Gastroesophageal sphincter (tissue), 4 donors: ENCODE data around the gene ADH1B. TPM values are rescaled to one million over a fixed set of nuclear protein-coding genes. Genes with fewer than 3 reads are reported as not detected.

ENCODE experiments used
- ATAC-seq: fragments of 150-250 bp; one replicate; pipeline ENCODE4 v1.9.1; 2016; ENCODE audit warnings: mild to moderate bottlenecking, moderate library complexity
- H3K27ac ChIP-seq, 4 donors: fragments of 200-600 bp; sonication (generic) in 3 of 4; 1 replicate in 3 of 4; 2 replicates in 1 of 4; pipeline ENCODE4 v1.5.1; 2016 to 2019
- H3K27me3 ChIP-seq: fragments of 200-600 bp; sonication (generic); one replicate; pipeline ENCODE4 v1.5.1; 2019
- H3K36me3 ChIP-seq, 2 donors: fragments of 200-600 bp; sonication (generic); one replicate each; pipeline ENCODE4 v1.5.1; 2019; ENCODE audit warnings: control low read depth in 1 of 2
- H3K4me1 ChIP-seq, 3 donors: fragments of 200-600 bp; sonication (generic); 1 replicate in 2 of 3; 2 replicates in 1 of 3; pipeline ENCODE4 v1.5.1; 2016 to 2019; ENCODE audit warnings: control low read depth in 2 of 3
- H3K4me3 ChIP-seq, 2 donors: fragments of 200-600 bp; sonication (generic); one replicate each; pipeline ENCODE4 v1.5.1; 2019; ENCODE audit warnings: mild to moderate bottlenecking in 1 of 2, moderate library complexity in 1 of 2
- H3K9me3 ChIP-seq, 3 donors: fragments of 200-600 bp; sonication (generic); one replicate each; pipeline ENCODE4 v1.5.1; 2017 to 2019; ENCODE audit warnings: control low read depth in 2 of 3
- CTCF ChIP-seq, 4 experiments: fragments of 200-600 bp in 2 of 4; fragments of 450-650 bp in 2 of 4; sonication (generic) in 1 of 4; IDR thresholded peaks; one replicate each; pipeline ENCODE4 v1.5.1; 2017 to 2019; ENCODE audit warnings: antibody characterized with exemption in 4 of 4, mild to moderate bottlenecking in 2 of 4, moderate library complexity in 2 of 4
- EP300 ChIP-seq: sonication (generic); formaldehyde crosslinking; IDR thresholded peaks from one replicate; pipeline ENCODE4 v1.6.1; 2017; ENCODE audit warnings: antibody characterized with exemption, mild to moderate bottlenecking
- POLR2A ChIP-seq, 2 donors: fragments of 450-650 bp; IDR thresholded peaks; one replicate each; pipeline ENCODE4 v1.6.1; 2017; ENCODE audit warnings: antibody characterized with exemption in 2 of 2, mild to moderate bottlenecking in 2 of 2, moderate library complexity in 1 of 2
- POLR2AphosphoS5 ChIP-seq: sonication (generic); formaldehyde crosslinking; IDR thresholded peaks from one replicate; pipeline ENCODE4 v1.6.1; 2017; ENCODE audit warnings: antibody characterized with exemption
- WGBS, 2 donors: methylation state at CpG; one replicate each; pipeline ENCODE4 v1.1.5; 2018; ENCODE audit warnings: low coverage in 1 of 2; 5-methylcytosine and 5-hydroxymethylcytosine counted together
- total RNA-seq, 4 donors: library from RNA; depleted of rRNA; stranded (reverse); fragments of >200 nt; gene quantifications; one replicate each; pipeline ENCODE4 v1.1.0, GENCODE V29; 2016

ADH1B gene
- total RNA-seq, 4 donors from 2014 or later: 224 to 714 (median 463) TPM

GRCh38 chr4:99281261-99281660, 39.9 kb downstream of the ADH1B start:
- ATAC-seq: no peak
- Histone ChIP-seq H3K9me3 (no peaks in the 10 kb centered on the region), H3K36me3 (no peaks in the 10 kb centered on the region), H3K4me1 (peaks cover 0 to 6% (median 0%) of the 10 kb centered on the region in 3 donors), H3K4me3 (no peak overlapping the region), H3K27ac (no peak overlapping the region), H3K27me3 (no peaks in the 10 kb centered on the region)
- no peak for TF ChIP-seq EP300
- no peak for TF ChIP-seq CTCF (IDR thresholded peaks at IDR 0.05)
- no peak for TF ChIP-seq POLR2A (IDR thresholded peaks at IDR 0.05)
- TF ChIP-seq POLR2AphosphoS5: no peak
- whole genome bisulfite sequencing, 2 donors: 85 to 88% methylated on average over 5 of the region's 5 CpGs

- TF ChIP-seq CTCF (IDR thresholded peaks at IDR 0.05) (no peak), POLR2A (IDR thresholded peaks at IDR 0.05) (no peak), EP300 (no peak), POLR2AphosphoS5 (no peak)
- no peaks in the 10 kb centered on the region for H3K36me3 ChIP-seq
- no peaks in the 10 kb centered on the region for H3K27me3 ChIP-seq
- WGBS, 2 donors: 63 to 66% methylated on average over 2 of the region's 2 CpGs
- no peaks in the 10 kb centered on the region for H3K9me3 ChIP-seq
- no peak for ATAC-seq
- H3K4me1 ChIP-seq: no peaks in the 10 kb centered on the region
- H3K4me3 ChIP-seq: no peak overlapping the region
- no peak overlapping the region for H3K27ac ChIP-seq
These were observed 44.8 kb downstream of the ADH1B start for GRCh38 chr4:99276417-99276816.

GRCh38 chr4:99275885-99276284, 45.3 kb downstream of the ADH1B start:
- no peak overlapping the region for H3K4me3 ChIP-seq
- no peaks in the 10 kb centered on the region for H3K9me3 ChIP-seq
- no peaks in the 10 kb centered on the region for H3K27me3 ChIP-seq
- ATAC-seq: no peak
- TF ChIP-seq POLR2A (IDR thresholded peaks at IDR 0.05): no peak
- TF ChIP-seq CTCF (IDR thresholded peaks at IDR 0.05): no peak
- TF ChIP-seq EP300: no peak
- no peak for TF ChIP-seq POLR2AphosphoS5
- no peak overlapping the region for H3K27ac ChIP-seq
- H3K4me1 ChIP-seq: no peaks in the 10 kb centered on the region
- WGBS, 2 donors: 69 to 73% methylated on average over 3 of the region's 3 CpGs
- no peaks in the 10 kb centered on the region for H3K36me3 ChIP-seq

DNA sequence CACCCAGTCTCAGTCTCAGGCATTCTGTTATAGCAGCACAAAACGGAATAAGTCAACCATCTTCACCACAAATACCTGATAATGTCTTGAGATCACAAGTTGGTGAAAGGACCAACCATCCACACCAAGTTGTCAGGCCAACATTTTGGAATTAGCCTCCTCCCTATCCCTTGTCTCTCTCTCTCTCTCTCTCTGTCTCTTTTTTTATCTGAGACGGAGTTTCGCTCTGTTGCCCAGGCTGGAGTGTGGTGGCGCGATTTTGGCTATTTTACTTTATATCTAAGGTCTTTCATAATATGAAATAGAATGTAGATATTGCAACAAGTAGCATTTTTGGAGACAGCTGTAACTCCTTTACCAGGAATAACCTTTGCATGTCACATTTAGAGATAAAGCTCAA, 46.2 kb downstream of the ADH1B start:
- H3K4me3 ChIP-seq: no peak overlapping the region
- H3K27me3 ChIP-seq: no peaks in the 10 kb centered on the region
- H3K27ac ChIP-seq: no peak overlapping the region
- H3K4me1 ChIP-seq: no peaks in the 10 kb centered on the region
- H3K9me3 ChIP-seq: peaks cover 0 to 6% (median 0%) of the 10 kb centered on the region in 3 donors
- WGBS, 2 donors: 93 to 97% methylated on average over 5 of the region's 5 CpGs
- no peak for ATAC-seq
- no peaks in the 10 kb centered on the region for H3K36me3 ChIP-seq
- no peak for TF ChIP-seq POLR2A (IDR thresholded peaks at IDR 0.05)
- no peak for TF ChIP-seq CTCF (IDR thresholded peaks at IDR 0.05)
- TF ChIP-seq POLR2AphosphoS5: no peak
- TF ChIP-seq EP300: no peak

- 68 to 75% methylated on average over 2 of the region's 2 CpGs for WGBS, 2 donors
- peaks cover 0 to 10% (median 0%) of the 10 kb centered on the region in 3 donors for H3K9me3 ChIP-seq
- no peak overlapping the region for H3K4me3 ChIP-seq
- TF ChIP-seq POLR2A (IDR thresholded peaks at IDR 0.05) (no peak), EP300 (no peak), POLR2AphosphoS5 (no peak), CTCF (IDR thresholded peaks at IDR 0.05) (no peak)
- no peaks in the 10 kb centered on the region for H3K36me3 ChIP-seq
- no peak overlapping the region for H3K27ac ChIP-seq
- no peaks in the 10 kb centered on the region for H3K27me3 ChIP-seq
- ATAC-seq: no peak
- H3K4me1 ChIP-seq: no peaks in the 10 kb centered on the region
These were observed 47.5 kb downstream of the ADH1B start for GRCh38 chr4:99273704-99274103.
